HEK293 (cell line): ENCODE data around the gene NOM1.
"Not testable (repeated sequence)": the region's sequence is repeated elsewhere in the genome, so short reads cannot be mapped to it uniquely, and the experiment has no call there.

ENCODE experiments used
- CTCF ChIA-PET: fragments of 350-600 bp; formaldehyde crosslinking; extraction: SDS; loops from one replicate; lab custom pipeline; 2021; ENCODE audit warnings: antibody characterized with exemption; lab: Yijun Ruan, JAX
- POLR2A ChIA-PET: fragments of 300-600 bp; formaldehyde crosslinking; extraction: SDS; loops from one replicate; lab custom pipeline; 2020; ENCODE audit warnings: antibody characterized with exemption, inconsistent platforms; lab: Yijun Ruan, JAX
- H3K27ac ChIP-seq: fragments of 200-500 bp; sonication (Bioruptor generic); 2 replicates; pipeline ENCODE4 v1.5.1; 2014; ENCODE audit warnings: low read depth, low read length, control low read depth, inconsistent platforms; ENCODE audit errors: extremely low read depth
- H3K36me3 ChIP-seq, 2 experiments: fragments of 200-500 bp in 1 of 2; sonication (Bioruptor generic) in 1 of 2; 1 replicate in 1 of 2; 2 replicates in 1 of 2; pipeline ENCODE4 v1.5.1; 2014 to 2017; ENCODE audit warnings: inconsistent platforms in 2 of 2, low read length in 2 of 2; ENCODE audit not compliant: control insufficient read depth in 2 of 2, insufficient read depth in 1 of 2
- H3K4me1 ChIP-seq: fragments of 200-500 bp; sonication (Bioruptor generic); 2 replicates; pipeline ENCODE4 v1.5.1; 2014; ENCODE audit warnings: mild to moderate bottlenecking, low read length, inconsistent platforms; ENCODE audit not compliant: control insufficient read depth, insufficient read depth
- H3K4me3 ChIP-seq: 2 replicates; pipeline ENCODE4 v1.5.1; 2011; ENCODE audit warnings: low read depth, mild to moderate bottlenecking, control low read depth, low read length, moderate library complexity
- H3K9me3 ChIP-seq: fragments of 200-500 bp; sonication (Bioruptor generic); 2 replicates; pipeline ENCODE4 v1.5.1; 2014; ENCODE audit warnings: low read depth, low read length, inconsistent platforms; ENCODE audit not compliant: control insufficient read depth, insufficient read depth
- GLI4 ChIP-seq: fragments of 450-650 bp; formaldehyde crosslinking; IDR thresholded peaks from 2 replicates; pipeline ENCODE4 v1.5.1; 2016; ENCODE audit warnings: missing biosample characterization, missing genetic modification characterization
- ZBTB44 ChIP-seq: fragments of 450-650 bp; IDR thresholded peaks from 2 replicates; pipeline ENCODE4 v1.5.1; 2018; ENCODE audit warnings: missing biosample characterization, mild to moderate bottlenecking, missing genetic modification characterization
- ZFHX2 ChIP-seq: fragments of 450-650 bp; formaldehyde crosslinking; conservative IDR thresholded peaks from 2 replicates; pipeline ENCODE4 v1.5.1; 2016; ENCODE audit warnings: missing biosample characterization, missing genetic modification characterization
- ZNF2 ChIP-seq: fragments of 450-650 bp; formaldehyde crosslinking; IDR thresholded peaks from 2 replicates; pipeline ENCODE4 v1.5.1; 2016; ENCODE audit warnings: missing biosample characterization, missing genetic modification characterization
- ZNF223 ChIP-seq: fragments of 450-650 bp; formaldehyde crosslinking; IDR thresholded peaks from 2 replicates; pipeline ENCODE4 v1.5.1; 2016; ENCODE audit warnings: missing biosample characterization, missing genetic modification characterization
- ZNF274 ChIP-seq, 2 experiments: fragments of 200-500 bp in 1 of 2; fragments of 450-650 bp in 1 of 2; sonication (Bioruptor generic) in 1 of 2; formaldehyde crosslinking in 1 of 2; IDR thresholded peaks; 2 replicates each; pipeline versions ENCODE4 v1.5.1 to v1.6.1; 2014 to 2016; ENCODE audit warnings: borderline replicate concordance in 1 of 2, inconsistent platforms in 1 of 2, low read length in 1 of 2, missing biosample characterization in 1 of 2, missing genetic modification characterization in 1 of 2
- ZNF560 ChIP-seq: fragments of 450-650 bp; formaldehyde crosslinking; IDR thresholded peaks from 2 replicates; pipeline ENCODE4 v1.5.1; 2017; ENCODE audit warnings: missing biosample characterization, missing genetic modification characterization, borderline replicate concordance
- ZNF571 ChIP-seq: fragments of 450-650 bp; formaldehyde crosslinking; IDR thresholded peaks from 2 replicates; pipeline ENCODE4 v1.5.0; 2017; ENCODE audit warnings: missing biosample characterization, missing genetic modification characterization
- ZNF626 ChIP-seq: fragments of 450-650 bp; sonication (Bioruptor Pico); formaldehyde crosslinking; IDR thresholded peaks from 2 replicates; pipeline ENCODE4 v1.5.1; 2018; ENCODE audit warnings: missing biosample characterization, missing genetic modification characterization, inconsistent platforms
- ZNF629 ChIP-seq: fragments of 450-650 bp; formaldehyde crosslinking; IDR thresholded peaks from 2 replicates; pipeline ENCODE4 v1.5.1; 2017; ENCODE audit warnings: missing biosample characterization, missing genetic modification characterization
- ZNF785 ChIP-seq: fragments of 450-650 bp; formaldehyde crosslinking; IDR thresholded peaks from 2 replicates; pipeline ENCODE4 v1.5.1; 2016; ENCODE audit warnings: missing biosample characterization, missing genetic modification characterization
- ZNF837 ChIP-seq: fragments of 450-650 bp; formaldehyde crosslinking; IDR thresholded peaks from 2 replicates; pipeline ENCODE4 v1.5.1; 2016; ENCODE audit warnings: missing biosample characterization, missing genetic modification characterization
- TF ChIP-seq, protein P1 (sequence below): fragments of 450-650 bp; formaldehyde crosslinking; IDR thresholded peaks from 2 replicates; pipeline ENCODE4 v1.5.1; 2016; ENCODE audit warnings: missing biosample characterization, missing genetic modification characterization
- TF ChIP-seq, protein P2 (sequence below): fragments of 450-650 bp; formaldehyde crosslinking; IDR thresholded peaks from 2 replicates; pipeline ENCODE4 v1.5.1; 2016; ENCODE audit warnings: missing biosample characterization, missing genetic modification characterization

The NOM1 gene

GRCh38 chr7:156919132-156919713, 30.3 kb upstream of the NOM1 start (continued):
- no peak for TF ChIP-seq ZNF274 (IDR thresholded peaks at IDR 0.05; ENCODE audit: low read length)
- no peak for TF ChIP-seq ZNF274 (tag by site-specific recombination; IDR thresholded peaks at IDR 0.05; ENCODE audit: borderline replicate concordance)
- TF ChIP-seq ZNF837 (tag by site-specific recombination): no peak
- no peak for TF ChIP-seq ZNF571 (tag by site-specific recombination)
- TF ChIP-seq, protein P1, sequence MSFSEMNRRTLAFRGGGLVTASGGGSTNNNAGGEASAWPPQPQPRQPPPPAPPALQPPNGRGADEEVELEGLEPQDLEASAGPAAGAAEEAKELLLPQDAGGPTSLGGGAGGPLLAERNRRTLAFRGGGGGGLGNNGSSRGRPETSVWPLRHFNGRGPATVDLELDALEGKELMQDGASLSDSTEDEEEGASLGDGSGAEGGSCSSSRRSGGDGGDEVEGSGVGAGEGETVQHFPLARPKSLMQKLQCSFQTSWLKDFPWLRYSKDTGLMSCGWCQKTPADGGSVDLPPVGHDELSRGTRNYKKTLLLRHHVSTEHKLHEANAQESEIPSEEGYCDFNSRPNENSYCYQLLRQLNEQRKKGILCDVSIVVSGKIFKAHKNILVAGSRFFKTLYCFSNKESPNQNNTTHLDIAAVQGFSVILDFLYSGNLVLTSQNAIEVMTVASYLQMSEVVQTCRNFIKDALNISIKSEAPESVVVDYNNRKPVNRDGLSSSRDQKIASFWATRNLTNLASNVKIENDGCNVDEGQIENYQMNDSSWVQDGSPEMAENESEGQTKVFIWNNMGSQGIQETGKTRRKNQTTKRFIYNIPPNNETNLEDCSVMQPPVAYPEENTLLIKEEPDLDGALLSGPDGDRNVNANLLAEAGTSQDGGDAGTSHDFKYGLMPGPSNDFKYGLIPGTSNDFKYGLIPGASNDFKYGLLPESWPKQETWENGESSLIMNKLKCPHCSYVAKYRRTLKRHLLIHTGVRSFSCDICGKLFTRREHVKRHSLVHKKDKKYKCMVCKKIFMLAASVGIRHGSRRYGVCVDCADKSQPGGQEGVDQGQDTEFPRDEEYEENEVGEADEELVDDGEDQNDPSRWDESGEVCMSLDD (tag by site-specific recombination): no peak
- TF ChIP-seq ZFHX2 (tag by site-specific recombination): no peak
- TF ChIP-seq ZNF560 (tag by site-specific recombination): no peak
- no peak for TF ChIP-seq ZNF2 (tag by site-specific recombination)

DNA sequence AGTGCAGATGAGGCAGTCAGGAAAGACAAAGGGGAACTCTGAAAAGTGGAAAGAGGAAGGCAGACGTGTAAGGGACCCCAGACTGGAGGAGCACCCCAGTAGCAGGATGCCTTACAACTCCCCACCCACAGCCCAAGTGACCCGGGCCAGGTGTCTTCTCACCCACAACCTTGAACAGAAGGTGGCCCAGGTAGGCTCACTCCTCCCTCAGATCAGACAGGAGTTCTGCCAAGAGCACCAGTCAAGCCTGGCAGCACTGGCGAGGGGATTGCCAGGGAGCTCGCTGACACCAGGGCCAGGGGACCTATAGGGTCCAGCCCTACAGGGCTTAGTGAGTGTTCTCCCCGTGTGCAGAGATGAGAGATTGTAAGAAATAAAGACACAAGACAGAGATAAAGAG, 29.4 kb upstream of the NOM1 start:
- Histone ChIP-seq H3K27ac (no peak overlapping the region), H3K9me3 (no peaks in the 10 kb centered on the region), H3K4me1 (no peaks in the 10 kb centered on the region), H3K36me3 (no peaks in the 10 kb centered on the region), H3K4me3 (no peak overlapping the region)
- TF ChIP-seq ZNF626 (tag by site-specific recombination): no peak
- no peak for TF ChIP-seq ZNF223 (tag by site-specific recombination)
- TF ChIP-seq ZBTB44 (tag by site-specific recombination): no peak
- TF ChIP-seq, protein P2, sequence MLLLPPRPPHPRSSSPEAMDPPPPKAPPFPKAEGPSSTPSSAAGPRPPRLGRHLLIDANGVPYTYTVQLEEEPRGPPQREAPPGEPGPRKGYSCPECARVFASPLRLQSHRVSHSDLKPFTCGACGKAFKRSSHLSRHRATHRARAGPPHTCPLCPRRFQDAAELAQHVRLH (tag by site-specific recombination): no peak
- TF ChIP-seq GLI4: no peak
- no peak for TF ChIP-seq ZNF785
- no peak for TF ChIP-seq ZNF629 (tag by site-specific recombination)
- ChIA-PET POLR2A (no interaction called here), CTCF (interaction anchor here (0.7 kb wide), 1 partner anchor 915 kb away, joined by 3 read pairs; no protein-coding TSS in a partner anchor)

DNA sequence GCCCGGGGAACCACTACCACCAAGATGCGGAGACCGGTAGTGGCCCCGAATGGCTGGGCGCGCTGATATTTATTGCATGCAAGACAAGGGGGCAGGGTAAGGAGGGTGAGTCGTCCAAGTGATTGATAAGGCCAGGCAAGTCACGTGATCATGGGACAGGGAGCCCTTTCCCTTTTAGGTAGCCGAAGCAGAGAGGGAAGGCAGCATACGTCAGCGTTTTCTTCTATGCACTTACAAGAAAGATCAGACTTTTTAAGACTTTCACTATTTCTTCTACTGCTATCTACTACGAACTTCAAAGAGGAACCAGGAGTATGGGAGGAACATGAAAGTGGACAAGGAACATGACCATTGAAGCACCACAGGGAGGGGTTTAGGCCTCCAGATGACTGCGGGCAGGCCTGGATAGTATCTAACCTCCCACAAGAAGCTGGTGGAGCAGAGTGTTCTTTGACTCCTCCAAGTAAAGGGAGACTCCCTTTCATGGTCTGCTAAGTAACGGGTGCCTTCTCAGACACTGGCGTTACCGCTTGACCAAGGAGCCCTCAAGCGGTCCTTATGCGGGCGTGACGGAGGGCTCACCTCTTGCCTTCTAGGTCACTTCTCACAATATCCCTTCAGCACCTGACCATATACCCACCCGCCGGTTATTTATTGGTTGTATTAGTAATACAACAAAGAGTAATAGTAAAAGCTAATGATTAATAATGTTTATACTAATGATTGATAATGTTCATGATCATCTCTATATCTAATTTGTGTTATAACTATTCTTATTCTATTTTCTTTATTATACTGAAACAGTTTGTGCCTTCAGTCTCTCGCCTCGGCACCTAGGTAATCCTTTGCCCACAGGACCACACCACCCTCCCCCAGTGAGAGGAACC, 28.8 kb upstream of the NOM1 start:
- H3K27ac ChIP-seq, H3K4me1 ChIP-seq, H3K9me3 ChIP-seq, H3K36me3 ChIP-seq, H3K4me3 ChIP-seq, CTCF ChIA-PET, POLR2A ChIA-PET: not testable (repeated sequence)

DNA sequence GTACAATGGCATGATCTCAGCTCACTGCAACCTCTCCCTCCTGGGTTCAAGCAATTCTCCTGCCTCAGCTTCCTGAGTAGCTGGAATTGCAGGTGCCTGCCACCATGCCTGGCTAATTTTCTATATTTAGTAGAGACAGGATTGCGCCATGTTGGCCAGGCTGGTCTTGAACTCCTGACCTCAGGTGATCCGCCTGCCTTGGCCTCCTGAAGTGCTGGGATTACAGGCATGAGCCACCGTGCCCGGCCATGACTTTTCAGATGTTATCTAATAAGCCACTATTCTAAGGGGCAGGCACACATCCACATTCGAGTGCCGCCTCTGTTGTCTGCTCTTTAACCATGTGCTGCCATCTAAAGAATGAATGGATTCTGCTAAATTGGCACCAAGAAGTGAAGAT, 27.2 kb upstream of the NOM1 start:
- H3K4me3 ChIP-seq, POLR2A ChIA-PET, H3K27ac ChIP-seq, H3K9me3 ChIP-seq, H3K4me1 ChIP-seq, CTCF ChIA-PET, H3K36me3 ChIP-seq: not testable (repeated sequence)

DNA sequence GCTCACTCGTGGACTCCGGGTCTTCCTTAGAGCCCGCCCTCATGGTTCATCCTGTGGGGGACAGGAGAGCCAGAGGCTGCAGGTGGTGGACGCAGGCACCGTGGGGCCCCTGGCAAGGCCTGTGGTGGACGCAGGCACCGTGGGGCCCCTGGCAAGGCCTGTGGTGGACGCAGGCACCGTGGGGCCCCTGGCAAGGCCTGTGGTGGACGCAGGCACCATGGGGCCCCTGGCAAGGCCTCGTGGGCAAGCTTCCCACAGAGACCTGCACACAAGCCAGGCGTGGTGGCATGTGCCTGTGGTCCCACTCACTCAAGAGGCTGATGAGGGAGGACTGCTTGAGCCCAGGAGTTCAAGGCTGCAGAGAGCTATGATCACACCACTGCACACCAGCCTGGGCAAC, 23.7 kb upstream of the NOM1 start:
- H3K36me3 ChIP-seq, POLR2A ChIA-PET, H3K4me1 ChIP-seq, H3K9me3 ChIP-seq, H3K27ac ChIP-seq, H3K4me3 ChIP-seq: not testable (repeated sequence)
- CTCF ChIA-PET: interaction anchor here (1.0 kb wide), 1 partner anchor 55 kb away, joined by 3 read pairs; no protein-coding TSS in a partner anchor
